Activated CD8-positive, alpha-beta memory T cell treated with anti-CD3 and anti-CD28 coated beads, Interleukin-2, amount 50 U/mL, for 1 hour (primary cell): ENCODE results near the gene M1AP.
A peak's percentile ranks its signal among the peaks of the same experiment; 100 is the strongest.

ENCODE experiments used
- DNase-seq: peaks from one replicate; pipeline ENCODE4 v3.0.0-alpha.2; 2020; ENCODE audit errors: extremely low read depth

Gene M1AP

DNA sequence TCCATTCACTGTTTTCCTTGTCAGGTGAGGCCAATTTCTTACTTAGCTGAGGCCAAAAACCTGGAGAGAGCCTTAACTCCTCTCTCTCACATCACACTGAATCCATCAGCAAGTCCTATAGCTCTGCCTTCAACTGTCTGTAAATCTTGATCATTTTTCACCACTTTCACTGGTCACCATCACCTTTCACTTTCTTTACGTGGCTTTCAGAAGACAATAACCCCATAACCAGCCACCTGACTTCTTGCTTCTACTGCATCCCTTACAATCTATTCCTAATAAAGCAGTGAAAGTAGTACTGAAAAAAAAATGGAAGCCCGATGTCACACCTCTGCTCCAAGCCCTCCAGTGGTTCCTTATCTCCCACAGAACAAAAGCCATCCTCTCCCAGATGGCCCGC, 102.1 kb downstream of the M1AP start:
- DNase-seq, result no peak

DNA sequence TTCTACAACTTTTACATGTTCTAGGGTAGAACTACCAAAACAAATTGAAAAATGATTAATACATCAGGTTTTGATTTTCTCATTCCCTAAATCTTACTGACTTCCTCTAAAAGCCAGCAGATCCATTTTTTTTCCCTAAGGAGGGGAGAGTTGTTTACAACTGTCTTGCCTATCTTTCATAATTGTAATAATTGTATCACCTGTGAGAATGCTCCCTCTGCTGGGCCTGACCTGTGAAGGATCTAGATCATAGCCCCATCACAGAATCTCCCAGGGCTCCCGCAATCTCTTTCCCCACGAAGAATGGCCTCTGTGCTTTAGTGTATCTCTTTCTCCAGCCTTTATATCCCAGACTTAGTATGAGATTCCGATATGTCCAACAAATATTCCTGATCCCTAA, 103.5 kb downstream of the M1AP start:
- DNase-seq, result no peak

DNA sequence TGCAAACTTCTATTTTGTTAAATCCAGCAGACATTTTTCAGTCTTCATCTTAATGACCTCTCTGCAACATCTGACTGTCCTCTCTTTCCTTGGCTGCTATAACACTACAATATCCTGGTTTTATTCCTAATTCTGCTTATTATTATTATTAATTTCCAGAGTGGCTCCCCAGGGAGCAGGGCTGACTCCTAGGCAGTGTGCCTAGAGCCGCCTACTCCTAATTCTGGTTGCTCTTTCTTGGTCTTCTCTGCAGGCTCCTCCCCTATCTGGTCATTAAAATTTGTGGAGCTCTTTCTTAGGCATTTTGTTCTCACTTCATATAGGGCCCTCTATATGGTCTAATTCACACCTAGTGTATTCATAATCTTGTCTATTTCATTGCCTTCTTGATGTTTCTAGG, 105.2 kb downstream of the M1AP start:
- DNase-seq, result no peak

DNA sequence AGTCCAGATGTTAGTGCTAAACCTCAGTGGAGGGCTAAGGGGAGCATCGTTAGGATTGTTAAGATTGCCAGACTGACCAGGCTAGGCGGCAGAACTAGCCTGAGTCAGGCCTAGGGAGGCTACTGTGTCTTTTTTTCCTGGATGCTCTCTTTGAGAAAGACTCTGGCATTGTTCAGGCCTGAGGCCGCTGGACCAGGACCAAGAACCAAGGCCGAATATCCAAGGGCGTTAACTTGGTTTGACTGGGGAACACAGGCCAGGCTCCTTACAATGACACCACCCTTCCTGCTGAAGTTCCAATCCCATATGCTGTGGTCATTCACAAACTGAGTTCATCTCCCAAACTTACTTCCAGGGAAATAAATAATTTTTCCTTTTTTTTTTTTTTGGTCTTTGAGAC, 107.8 kb downstream of the M1AP start:
- no peak for DNase-seq

DNA sequence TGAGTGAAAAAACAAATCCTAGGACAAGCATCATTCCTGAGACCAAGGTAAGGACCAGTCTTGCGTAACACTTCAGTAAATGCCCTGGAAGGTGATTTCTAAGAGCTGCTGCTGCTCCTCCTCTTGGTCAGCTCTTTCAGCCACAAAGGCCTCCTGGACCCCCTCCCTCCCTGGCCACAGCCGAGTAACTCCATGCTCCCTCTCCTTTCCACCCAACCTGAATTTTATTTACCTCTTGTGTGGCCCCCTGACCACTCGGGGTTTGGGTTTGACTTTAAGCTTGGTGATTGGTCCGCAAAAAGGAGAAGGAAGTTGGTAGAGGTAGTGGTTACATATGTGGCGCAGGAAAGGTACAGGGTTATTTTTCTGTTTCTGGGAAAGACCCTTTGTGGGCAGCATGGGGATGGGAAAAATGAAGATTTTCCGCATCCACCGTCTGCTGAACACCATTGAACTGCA, 109.2 kb downstream of the M1AP start:
- no peak for DNase-seq

DNA sequence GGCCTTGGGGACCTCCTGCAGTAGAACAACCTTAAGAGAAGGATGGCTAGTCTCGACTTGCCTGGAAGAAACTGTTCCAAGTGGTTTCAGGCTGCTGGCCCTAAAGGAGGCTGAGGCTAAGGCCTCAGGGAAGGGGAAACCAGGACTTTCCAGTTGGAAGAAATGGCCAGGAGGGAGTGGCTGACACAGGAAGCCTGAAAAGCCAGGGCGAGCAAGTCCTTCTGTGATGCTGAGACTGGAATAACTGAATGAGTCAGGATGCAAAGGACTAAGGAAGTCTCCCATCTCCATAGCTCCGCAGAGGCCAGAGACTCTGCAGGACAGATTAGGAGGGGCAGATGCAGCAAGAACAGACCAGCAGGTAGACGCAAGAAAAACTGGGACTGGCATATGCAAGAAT, 111.0 kb downstream of the M1AP start:
- no peak for DNase-seq

DNA sequence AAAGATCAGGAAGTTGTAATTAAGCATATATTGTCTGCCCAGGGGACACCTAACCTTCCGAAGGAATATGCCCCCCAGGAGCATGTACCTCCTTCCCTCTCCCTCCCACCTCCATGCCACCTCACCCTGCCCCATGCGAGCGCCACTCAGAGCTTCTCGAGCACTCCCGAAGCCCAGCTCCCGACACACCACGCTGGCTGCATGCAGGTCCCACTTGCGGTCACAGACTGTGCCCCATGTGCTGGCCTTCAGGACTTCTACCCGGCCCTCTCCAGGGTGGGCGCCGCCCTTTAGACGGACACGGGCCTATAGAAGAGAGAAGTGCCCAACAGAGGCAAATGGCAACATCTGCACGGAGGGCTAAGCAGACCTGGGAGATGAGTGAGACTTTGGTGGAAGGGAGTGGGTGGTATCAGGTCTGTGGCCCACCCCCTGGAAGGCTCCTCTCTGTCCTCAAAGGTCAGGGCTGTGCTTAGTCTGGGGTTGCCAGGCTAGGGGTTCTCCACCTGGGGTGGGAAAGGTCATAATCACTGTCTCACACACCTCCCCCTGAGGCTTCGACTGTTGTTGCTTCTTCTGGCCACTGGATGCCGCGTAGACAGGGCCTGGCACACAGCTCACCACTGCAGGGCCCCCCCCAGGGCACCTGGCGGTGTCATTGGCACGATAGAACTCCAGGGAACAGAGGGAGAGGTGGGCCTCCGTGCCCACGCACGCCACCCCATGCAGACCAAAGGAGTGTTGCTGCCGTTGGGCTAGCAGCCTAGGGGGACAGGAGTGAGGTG, 111.8 kb downstream of the M1AP start:
- DNase-seq, result no peak

DNA sequence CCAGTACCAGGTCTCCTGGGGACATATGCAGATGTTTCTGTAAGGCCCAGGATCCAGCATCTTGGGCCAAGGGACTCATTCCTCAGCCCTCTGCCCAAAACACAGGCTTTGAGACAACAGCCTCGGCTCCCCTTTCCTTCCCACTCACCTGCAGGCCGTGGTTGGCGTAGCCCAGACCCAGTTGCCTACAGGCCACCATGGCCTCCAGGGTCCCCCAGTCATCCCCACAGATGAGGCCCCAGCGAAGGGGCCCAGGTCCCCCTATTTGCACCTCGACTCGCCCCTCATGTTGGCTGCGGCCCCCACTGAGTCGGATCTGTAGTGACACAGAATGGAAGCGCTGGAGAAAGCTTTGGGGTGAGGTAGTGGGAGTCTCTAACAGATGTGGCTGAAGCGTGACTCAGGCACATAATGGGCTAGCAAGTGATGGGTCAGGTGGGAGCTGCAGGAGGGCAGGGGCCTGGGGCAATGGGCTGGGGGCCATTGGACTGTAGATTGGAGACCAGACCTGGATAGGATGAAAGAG, 112.6 kb downstream of the M1AP start:
- no peak for DNase-seq

DNA sequence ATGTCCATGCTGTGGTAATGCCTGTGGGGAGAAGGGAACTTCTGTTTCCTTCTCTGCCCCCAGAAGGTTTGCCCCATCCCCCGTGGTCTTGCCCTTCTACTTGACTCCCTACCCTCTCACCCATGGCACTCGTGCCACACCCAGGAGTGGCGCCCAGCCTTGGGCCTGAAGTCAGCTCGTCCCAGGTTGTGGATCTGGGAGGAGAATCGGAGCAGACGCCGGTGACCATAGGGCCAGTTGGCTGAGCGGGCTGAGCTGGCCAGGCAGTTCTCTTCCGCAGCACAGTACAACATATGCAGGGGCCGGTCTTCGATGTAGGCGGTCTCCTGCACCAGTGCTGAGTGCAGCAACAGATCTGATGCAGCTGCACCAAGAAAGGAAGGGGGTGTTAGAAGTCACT, 113.7 kb downstream of the M1AP start:
- DNase-seq, result no peak

DNA sequence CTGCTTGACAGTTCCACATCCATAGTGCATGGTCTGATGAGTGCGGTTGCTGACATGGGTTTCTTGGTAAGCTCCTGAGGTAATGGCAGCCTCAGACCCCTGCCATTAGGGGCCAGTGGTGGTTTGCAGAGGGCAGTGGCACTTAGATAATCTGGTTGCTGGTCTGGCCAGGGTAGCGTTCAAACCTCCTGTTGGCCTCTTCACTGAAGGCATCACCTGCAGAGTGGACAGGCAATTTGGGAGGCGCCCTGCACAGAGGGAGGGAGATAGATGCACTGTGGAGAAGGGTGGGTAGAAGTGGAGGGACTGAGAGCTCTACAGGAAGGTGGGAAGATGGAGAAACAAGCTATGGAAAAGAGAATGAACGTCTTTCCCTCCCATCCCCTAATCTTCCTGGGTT, 114.7 kb downstream of the M1AP start:
- DNase-seq, result no peak

DNA sequence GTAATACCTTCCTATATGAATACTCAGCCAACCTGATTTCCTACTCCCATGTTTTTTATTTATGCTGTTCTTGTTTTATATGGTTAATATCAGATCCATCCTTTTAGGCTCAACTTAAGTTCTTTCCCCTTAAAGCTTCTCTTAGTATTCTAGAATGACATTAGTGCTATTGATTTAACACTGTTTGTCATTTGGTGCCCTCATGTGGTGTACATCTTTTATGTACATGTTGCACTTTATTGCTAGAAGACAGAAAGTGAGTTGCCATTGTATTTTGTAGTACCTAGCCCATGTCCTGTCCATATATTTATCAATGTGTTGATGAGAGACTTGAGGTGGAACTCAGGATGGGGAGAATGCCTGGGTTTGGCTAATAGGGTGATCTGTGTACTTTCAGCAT, 115.9 kb downstream of the M1AP start:
- DNase-seq, result no peak

DNA sequence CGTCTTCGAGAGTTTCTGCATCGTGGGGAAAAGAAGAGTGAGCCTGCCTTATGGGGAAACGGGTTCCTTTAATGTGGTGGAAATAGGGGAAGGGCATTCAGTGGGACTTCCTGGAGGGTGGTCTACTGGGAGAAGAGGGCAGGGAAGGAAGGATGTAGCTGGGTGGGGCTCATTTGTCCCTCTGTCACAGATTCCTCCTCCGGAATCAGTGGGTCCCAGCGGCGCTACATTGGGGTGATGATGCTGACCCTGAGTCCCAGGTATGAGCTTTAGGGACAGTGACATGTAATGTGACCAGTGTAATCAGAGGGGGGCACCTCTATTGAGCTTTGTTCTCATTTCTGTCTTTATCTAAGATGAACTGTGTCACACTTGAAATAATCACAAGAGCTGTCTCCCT, 116.5 kb downstream of the M1AP start:
- DNase-seq, result no peak

DNA sequence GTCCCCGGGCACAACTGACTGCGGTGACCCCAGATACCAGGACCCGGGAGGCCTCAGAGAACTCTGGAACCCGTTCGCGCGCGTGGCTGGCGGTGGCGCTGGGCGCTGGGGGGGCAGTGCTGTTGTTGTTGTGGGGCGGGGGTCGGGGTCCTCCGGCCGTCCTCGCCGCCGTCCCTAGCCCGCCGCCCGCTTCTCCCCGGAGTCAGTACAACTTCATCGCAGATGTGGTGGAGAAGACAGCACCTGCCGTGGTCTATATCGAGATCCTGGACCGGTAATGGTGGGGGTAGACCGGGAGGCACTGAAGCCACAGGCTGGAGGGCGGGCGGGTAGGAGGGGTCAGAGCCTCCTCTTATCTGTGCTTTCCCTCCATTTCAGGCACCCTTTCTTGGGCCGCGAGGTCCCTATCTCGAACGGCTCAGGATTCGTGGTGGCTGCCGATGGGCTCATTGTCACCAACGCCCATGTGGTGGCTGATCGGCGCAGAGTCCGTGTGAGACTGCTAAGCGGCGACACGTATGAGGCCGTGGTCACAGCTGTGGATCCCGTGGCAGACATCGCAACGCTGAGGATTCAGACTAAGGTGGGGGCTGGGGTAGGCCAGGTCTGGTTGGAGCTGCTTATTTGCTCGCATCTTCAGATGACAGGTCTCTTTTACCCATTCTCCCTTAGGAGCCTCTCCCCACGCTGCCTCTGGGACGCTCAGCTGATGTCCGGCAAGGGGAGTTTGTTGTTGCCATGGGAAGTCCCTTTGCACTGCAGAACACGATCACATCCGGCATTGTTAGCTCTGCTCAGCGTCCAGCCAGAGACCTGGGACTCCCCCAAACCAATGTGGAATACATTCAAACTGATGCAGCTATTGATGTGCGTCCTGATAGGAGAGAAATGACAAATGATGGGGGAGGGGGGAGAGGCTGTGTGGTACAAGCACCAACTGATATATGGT, 117.6 kb downstream of the M1AP start:
- no peak for DNase-seq

DNA sequence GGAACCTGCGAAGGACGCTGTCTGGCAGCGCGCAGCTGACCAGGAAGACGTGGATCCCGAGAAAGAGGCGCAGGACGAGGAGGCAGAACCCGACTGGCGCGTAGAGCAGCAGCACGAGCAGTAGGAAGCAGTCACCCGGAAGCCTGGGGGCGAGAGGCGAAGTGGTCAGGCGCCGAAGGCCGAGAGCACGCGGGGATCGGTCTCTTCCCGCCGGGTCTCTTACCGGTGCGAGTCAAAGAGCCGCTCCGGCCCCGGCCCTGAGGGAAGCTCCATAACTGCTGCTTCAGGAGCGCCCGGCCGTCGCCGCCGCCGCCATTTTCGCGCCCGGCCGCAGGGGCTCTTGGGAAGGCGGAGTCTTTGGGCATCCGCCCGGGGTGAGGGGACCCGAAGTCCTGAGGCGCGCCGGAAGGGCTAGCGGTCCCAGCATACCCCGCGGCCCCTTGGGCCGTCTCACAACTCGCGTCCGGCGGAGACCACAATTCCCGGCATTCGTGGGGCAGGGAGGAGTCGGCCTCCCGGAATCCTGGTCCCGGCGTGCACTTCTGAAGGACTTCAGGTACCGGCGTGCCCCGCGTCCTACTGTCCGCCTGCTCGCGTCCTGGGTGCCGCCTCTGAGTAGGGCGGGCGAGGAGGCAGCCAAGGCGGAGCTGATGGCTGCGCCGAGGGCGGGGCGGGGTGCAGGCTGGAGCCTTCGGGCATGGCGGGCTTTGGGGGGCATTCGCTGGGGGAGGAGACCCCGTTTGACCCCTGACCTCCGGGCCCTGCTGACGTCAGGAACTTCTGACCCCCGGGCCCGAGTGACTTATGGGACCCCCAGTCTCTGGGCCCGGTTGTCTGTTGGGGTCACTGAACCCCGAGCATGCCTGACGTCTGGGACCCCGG, 118.5 kb downstream of the M1AP start, which contains the start of the genes AUP1 and HTRA2:
Gene AUP1, minus strand, starts transcription at position 350 of the 882 bp plus-strand sequence. Its CDS starts 77 bp downstream, at position 273.
Gene HTRA2, plus strand, starts transcription at position 577 of the 882 bp plus-strand sequence. Its CDS starts 74 bp downstream, at position 651.
- DNase-seq, result peak; percentile 61

DNA sequence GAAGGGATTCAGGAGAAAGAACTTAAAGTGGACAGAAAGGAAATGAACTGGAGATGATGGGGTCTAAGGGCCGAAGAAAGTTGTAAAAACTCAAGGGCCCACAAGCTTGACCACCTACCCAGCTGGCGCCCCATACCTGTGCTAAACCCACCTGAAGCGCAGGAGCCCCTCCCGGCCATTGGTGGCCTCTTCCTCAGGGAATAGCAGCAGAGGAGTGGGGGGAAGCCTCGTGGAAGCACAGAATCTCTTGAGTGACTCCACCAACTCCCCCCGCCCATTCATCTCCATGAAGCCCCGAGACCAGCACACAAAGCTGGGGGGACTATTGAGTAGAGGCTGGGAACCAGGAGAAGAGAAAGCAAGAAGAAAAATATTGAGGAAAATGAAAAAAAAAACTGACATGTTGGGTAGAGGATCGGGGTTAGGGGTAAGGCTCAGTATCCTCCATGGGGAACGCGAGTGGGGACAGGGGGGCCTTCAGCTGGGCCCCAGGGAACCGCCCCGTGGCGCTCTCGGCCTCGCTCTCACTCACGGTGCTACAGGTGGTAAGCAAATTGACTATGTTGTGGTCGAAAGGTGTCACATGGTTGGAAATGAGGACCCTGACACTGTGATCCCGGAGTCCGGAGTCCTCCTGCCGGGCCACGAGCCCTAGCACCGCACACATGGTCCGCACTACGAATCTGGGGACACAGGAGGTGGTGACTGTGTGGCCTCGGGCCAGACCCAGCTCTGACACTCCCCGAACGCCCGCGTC, 119.4 kb downstream of the M1AP start:
- DNase-seq, result no peak

DNA sequence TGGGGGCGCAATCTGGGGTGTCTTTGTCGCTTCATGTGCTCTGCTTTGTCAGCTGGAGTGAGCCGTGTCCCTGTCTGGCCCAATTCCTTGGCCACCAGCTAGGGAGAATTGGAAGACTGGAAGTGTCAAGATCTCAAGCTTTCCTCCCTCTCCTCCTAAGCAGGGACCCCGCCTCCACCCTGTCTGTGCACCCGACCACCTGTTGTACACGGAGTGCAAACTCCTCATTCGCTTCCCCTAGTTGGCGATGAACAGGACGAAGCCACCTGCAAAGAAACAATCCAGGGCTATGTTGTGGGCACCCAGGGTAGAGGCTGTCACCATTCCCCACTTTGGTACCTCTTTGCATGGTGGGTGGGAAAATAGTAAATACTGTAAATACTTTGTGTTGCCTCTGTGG, 120.4 kb downstream of the M1AP start:
- no peak for DNase-seq

DNA sequence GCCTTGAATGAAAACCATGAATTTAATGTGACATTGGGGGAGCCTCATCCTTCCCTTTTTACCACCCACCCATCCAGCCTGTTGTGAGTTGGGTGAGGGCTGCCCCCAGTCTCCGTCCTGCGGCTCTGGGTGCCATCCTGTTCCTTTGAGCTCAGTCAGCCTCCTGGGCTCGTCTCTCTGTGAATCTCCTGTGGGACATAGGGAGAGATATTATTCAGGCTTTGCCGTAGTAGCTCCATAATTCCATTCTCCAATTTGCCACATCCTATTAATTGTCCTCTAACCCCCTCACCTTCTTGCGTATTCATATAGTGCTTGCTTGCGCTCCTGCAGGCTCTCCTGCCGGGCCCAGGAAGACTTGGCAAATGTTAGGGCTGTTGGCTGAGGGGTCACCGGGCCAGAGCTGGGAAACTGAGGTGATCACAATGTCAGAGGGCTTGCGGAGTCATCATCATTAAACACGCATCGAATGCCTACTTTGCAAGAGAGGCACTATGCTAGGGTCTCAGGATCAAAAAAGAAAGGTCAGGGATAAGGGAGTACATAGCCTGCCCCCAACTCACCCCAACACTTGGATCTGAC, 121.4 kb downstream of the M1AP start:
- DNase-seq, result no peak

DNA sequence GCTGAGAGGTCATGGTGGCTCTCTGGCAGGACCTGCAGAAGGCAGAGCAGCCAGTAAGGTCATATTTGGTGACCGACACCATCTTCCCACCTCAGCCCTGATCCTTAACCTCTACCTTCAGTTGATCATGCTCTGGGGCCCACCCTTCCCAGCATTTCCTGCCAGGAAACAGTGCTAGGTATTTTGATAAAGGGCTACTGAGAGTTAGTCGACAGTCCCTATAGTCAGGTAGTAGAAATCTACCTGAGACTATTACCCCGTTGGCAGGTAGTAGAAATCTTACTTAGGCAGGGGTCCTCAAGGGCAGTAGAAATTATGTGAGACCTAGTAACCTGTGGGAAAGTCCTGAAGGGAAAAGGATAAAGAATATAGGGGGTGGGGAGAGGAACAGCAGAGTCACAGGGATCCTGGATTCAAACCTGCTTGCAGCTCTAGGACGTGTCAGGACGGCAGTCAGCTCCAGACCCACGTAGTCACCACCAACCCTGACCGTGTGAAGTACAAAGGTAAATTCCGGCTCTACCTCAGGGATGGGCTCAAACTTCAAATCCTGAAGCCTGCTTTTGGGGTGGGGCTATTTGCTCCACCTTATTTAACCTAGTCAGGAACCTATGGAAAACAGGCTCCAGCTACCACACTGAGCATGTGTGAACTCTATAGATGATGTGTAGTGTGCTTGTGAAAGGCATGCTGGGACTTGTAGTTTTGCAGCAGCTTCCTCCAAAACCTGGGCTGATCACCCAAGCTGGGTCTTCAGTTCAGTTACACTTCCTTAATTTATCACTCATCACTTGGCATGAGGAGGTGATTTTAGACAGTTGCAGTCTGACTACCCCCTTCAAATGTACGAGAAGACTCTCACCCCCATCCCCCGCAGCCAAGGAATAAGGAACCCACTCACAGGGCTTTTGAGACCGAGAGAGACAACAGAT, 122.1 kb downstream of the M1AP start, which contains the start of gene DQX1:
Gene DQX1, minus strand, starts transcription at position 515 of the 932 bp plus-strand sequence. Its CDS starts 502 bp downstream, at position 13.
- no peak for DNase-seq
